Renal pelvis (tissue), 4 donors: ENCODE results near the gene ANKRA2. TPM values are rescaled to one million over a fixed set of nuclear protein-coding genes. Genes with fewer than 3 reads are reported as not detected.
"Not testable (repeated sequence)": the region's sequence is repeated elsewhere in the genome, so short reads cannot be mapped to it uniquely, and the experiment has no call there.

Source experiments
- DNase-seq: peaks from one replicate; pipeline ENCODE4 v3.0.0-alpha.2; 2013
- polyA plus RNA-seq, 3 donors: library from polyadenylated mRNA; unstranded; fragments of 120-200 nt; gene quantifications; one replicate each; pipeline ENCODE4 v1.2.1, GENCODE V29; 2013; ENCODE audit not compliant: insufficient read length in 3 of 3

Gene ANKRA2
- polyA plus RNA-seq, 3 donors: 32.3 to 55.0 (median 54.4) TPM

DNA sequence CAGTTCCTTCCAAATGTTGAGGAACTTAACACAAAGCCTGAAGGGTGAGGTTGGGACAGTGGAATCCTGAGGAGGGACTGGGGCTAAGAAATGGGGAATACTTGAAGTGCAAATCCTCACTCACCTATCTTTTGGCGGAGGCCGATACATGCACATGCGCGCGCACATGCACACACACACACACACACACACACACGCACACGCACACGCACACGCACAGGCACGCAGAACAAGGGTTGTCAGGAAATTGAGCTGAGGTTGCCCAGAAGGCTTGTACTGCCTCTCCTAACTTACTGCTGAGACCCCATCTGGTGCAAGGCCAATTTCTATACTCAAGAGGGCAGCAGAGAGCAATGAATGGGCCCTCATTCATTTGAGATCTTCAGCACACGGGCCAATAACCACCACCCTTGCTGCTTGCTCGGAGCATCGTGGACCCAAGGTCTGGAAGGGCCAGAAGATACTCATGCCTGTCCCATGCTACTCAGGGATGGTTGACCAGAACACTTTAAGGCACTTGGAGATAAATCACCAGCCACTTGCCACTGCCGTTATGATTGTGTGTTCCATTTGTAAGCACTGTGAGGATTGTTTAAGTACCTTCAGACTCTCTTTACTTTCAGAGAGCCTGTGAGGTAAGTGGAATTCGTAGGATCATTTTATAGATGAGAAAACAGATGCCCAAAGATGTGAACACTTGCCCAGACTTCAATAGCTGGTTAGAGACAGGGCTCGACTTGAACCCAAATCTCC is 45.7 kb downstream of the ANKRA2 start:
- peak; percentile 79 for DNase-seq

DNA sequence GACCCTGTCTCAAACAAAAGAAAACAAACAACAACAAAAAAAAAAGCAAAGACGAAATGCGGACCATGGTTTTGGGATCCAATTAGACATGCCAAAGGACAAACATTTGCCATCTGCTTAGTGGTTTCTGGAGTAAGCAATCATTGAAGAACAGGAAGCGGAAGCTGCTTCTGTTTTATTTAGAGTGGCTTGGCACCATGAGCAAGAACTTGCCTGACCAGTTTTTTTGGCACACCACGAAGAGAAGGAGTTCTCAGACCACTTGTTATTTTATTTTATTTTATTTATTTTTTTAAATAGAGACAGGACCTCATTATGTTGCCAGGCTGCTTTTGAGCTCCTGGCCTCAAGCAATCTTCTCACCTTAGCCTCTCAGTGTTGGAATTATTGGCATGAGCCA is 50.2 kb downstream of the ANKRA2 start:
- DNase-seq: no peak

DNA sequence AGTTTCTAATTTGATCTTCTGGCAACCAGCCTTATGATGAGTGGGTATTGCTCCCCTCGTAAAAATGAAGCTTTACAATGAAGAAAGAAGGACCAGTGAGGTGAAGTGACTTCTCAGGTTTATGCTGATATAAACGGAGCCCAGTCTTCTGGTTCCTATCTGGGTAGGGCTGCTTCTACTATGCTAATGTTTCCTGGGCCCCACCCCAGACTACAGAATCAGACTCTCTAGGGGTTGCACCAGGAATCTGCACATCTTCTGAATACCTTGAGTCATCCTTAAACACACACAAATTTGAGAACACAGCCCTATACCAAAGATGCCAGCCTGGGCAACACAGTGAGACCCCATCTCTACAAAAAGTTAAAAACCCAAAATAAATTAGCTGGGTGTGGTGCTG is 51.0 kb downstream of the ANKRA2 start:
- no peak for DNase-seq

DNA sequence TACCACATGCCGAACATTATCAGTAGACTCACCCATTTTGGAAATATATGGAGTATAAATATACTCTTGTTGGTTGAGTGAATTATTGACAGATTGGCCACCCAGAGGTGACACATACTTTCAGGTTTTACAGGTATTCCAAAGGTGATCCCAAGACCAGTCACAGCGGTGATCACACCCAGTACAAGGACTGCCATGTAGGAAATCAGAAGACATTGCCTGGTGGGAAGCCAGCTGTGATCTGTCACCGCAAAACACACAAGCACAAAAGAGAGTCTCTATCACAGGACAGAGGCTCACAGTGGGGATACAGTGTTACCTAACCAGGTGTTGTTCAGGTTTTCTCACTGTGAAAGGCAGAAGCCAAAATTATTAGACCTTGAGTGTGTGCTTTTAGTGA is 51.4 kb downstream of the ANKRA2 start:
- DNase-seq: no peak

DNA sequence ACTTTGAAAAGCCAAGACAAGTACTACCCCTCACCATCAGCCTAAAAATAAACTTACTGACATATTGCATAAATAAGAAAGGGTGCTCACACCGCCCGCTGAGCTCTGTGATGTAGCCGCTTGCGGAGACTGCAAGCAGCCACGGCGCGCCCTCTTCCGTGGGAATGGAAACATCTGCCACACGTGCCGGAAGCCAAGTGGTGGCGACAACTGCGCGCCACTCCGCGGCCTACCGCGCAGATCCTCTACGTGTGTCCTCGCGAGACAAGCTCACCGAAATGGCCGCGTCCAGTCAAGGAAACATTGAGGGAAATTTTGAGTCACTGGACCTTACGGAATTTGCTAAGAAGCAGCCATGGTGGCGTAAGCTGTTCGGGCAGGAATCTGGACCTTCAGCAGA is 56.9 kb downstream of the ANKRA2 start:
- not testable (repeated sequence) for DNase-seq

DNA sequence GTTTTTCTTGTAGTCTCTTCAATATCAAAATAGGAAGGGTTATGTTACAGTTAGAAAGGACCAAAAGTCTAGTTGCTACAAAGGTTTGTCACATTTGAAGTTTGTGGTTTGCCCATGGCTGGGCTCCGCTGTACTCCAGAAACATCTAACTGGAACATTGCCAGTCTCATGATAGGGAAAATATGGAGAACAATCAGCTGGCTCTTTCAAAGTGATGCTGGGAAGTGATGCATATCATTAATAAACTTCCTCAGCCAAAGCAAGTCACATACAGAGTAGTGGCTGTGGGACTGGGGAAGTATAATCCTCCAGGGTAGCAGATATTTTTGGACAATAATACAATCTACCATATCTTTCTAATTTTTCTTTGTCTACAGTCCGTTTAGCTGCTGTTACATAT is 58.4 kb downstream of the ANKRA2 start:
- no peak for DNase-seq

DNA sequence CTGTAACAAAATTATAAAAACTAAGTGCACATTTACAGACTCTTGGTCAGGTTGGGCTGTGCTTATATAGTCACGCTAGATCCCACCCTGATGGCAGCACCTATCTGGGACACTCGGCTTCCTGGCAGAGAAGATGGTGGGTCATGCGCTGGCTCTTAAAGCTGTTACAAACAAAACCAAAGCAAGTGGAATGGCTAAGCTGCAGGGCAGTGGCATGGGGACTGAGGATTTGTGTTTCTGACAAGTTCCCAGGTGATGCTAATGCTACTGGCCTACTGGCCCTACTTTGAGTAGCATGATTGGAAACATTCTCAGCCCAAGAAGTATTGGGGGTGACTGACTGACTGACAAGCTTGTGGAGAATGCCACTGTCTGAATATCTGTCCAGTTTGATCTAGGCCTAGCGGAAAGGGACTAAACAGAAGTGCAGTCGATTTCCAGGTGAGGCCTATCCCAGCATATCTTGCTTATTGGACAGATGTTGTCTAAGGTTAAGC is 58.9 kb downstream of the ANKRA2 start:
- DNase-seq: no peak

Other genes starting within 250 kb of the ANKRA2 start
- 10 to 100 TPM in 2 of 3 donors, 1 to 10 TPM in 1; 7.1 to 16.3 (median 11.8) TPM for gene FOXD1, start 116.9 kb downstream of the ANKRA2 start, polyA plus RNA-seq
- 1,000 to 10,000 TPM in 1 of 3 donors, 100 to 1,000 TPM in 2; 854 to 1,038 (median 886) TPM for gene BTF3, start 67.2 kb downstream of the ANKRA2 start, polyA plus RNA-seq
- gene UTP15, start 104 bp upstream of the ANKRA2 start, polyA plus RNA-seq: 10 to 100 TPM; 12.4 to 17.7 (median 15.2) TPM
- 10 to 100 TPM; 42.6 to 72.4 (median 60.2) TPM for gene ARHGEF28, start 60.6 kb upstream of the ANKRA2 start, polyA plus RNA-seq